Mesenchymal stem cell (in vitro differentiated cells and primary cell): ENCODE data around the gene NDUFS6.

ENCODE experiments used
- DNase-seq: peaks from one replicate; pipeline ENCODE4 v3.0.0-alpha.2; 2013
- H2AFZ ChIP-seq: one replicate; pipeline ENCODE4 v1.6.1; 2013; ENCODE audit warnings: low read depth, mild to moderate bottlenecking, control low read depth, inconsistent platforms, low read length, moderate library complexity
- H2AK5ac ChIP-seq: 2 replicates; pipeline ENCODE4 v1.6.1; 2013; ENCODE audit warnings: low read length, moderate library complexity, mild to moderate bottlenecking, inconsistent platforms; ENCODE audit not compliant: severe bottlenecking
- H2BK120ac ChIP-seq: one replicate; pipeline ENCODE4 v1.6.1; 2013; ENCODE audit warnings: low read depth, mild to moderate bottlenecking, inconsistent platforms, low read length, moderate library complexity
- H2BK12ac ChIP-seq, 2 experiments: one replicate each; pipeline ENCODE4 v1.6.1; 2013; ENCODE audit warnings: inconsistent platforms in 2 of 2, low read length in 2 of 2, mild to moderate bottlenecking in 2 of 2, moderate library complexity in 2 of 2, control low read depth in 1 of 2
- H2BK15ac ChIP-seq: one replicate; pipeline ENCODE4 v1.6.1; 2013; ENCODE audit warnings: mild to moderate bottlenecking, low read depth, inconsistent platforms; ENCODE audit not compliant: poor library complexity, severe bottlenecking
- H2BK5ac ChIP-seq: 2 replicates; pipeline ENCODE4 v1.6.1; 2013; ENCODE audit warnings: low read depth, mild to moderate bottlenecking, low read length, control low read depth, inconsistent platforms; ENCODE audit not compliant: poor library complexity, severe bottlenecking
- H3K14ac ChIP-seq, 2 experiments: one replicate each; pipeline ENCODE4 v1.6.1; 2013; ENCODE audit warnings: inconsistent platforms in 2 of 2, low read length in 2 of 2, control low read depth in 1 of 2, mild to moderate bottlenecking in 1 of 2, moderate library complexity in 1 of 2
- H3K18ac ChIP-seq, 2 experiments: one replicate each; pipeline ENCODE4 v1.6.1; 2013; ENCODE audit warnings: inconsistent platforms in 2 of 2, low read length in 2 of 2, control low read depth in 1 of 2, low read depth in 1 of 2, mild to moderate bottlenecking in 1 of 2
- H3K23ac ChIP-seq, 2 experiments: one replicate each; pipeline ENCODE4 v1.6.1; 2013; ENCODE audit warnings: inconsistent platforms in 2 of 2, low read length in 2 of 2, mild to moderate bottlenecking in 2 of 2, moderate library complexity in 2 of 2, control low read depth in 1 of 2
- H3K27ac ChIP-seq: 2 replicates; pipeline ENCODE4 v1.5.1; 2013; ENCODE audit warnings: mild to moderate bottlenecking, moderate library complexity, low read length, control low read depth, inconsistent platforms; ENCODE audit not compliant: poor library complexity, severe bottlenecking
- H3K27me3 ChIP-seq, 2 experiments: 2 replicates each; pipeline versions ENCODE4 v1.6.1 to v1.7.0; 2013; ENCODE audit warnings: low read length in 2 of 2, mild to moderate bottlenecking in 2 of 2, moderate library complexity in 2 of 2, control low read depth in 1 of 2, inconsistent platforms in 1 of 2; ENCODE audit not compliant: control insufficient read depth in 1 of 2, insufficient read depth in 1 of 2
- H3K36me3 ChIP-seq, 2 experiments: 2 replicates each; pipeline versions ENCODE4 v1.6.1 to v1.7.0; 2013; ENCODE audit warnings: low read length in 2 of 2, control low read depth in 1 of 2, inconsistent platforms in 1 of 2, low read depth in 1 of 2, mild to moderate bottlenecking in 1 of 2; ENCODE audit not compliant: insufficient read depth in 2 of 2, control insufficient read depth in 1 of 2
- H3K4ac ChIP-seq, 2 experiments: one replicate each; pipeline ENCODE4 v1.6.1; 2013; ENCODE audit warnings: inconsistent platforms in 2 of 2, low read length in 2 of 2, mild to moderate bottlenecking in 2 of 2, moderate library complexity in 2 of 2, control low read depth in 1 of 2, low read depth in 1 of 2
- H3K4me1 ChIP-seq: 2 replicates; pipeline ENCODE4 v1.6.1; 2013; ENCODE audit warnings: low read depth, low read length, control low read depth; ENCODE audit not compliant: control insufficient read depth, insufficient read depth
- H3K4me2 ChIP-seq: 2 replicates; pipeline ENCODE4 v1.6.1; 2013; ENCODE audit warnings: low read length, mild to moderate bottlenecking, inconsistent platforms; ENCODE audit not compliant: poor library complexity, severe bottlenecking
- H3K4me3 ChIP-seq, 2 experiments: 2 replicates each; pipeline versions ENCODE4 v1.5.1 to v1.7.0; 2013; ENCODE audit warnings: low read length in 2 of 2, mild to moderate bottlenecking in 2 of 2, control low read depth in 1 of 2, low read depth in 1 of 2; ENCODE audit not compliant: insufficient read depth in 1 of 2
- H3K79me1 ChIP-seq: replicated peaks from 2 replicates; pipeline ENCODE4 v1.6.1; 2013; ENCODE audit warnings: mild to moderate bottlenecking, control low read depth, low read length, inconsistent platforms; ENCODE audit not compliant: poor library complexity, severe bottlenecking
- H3K9ac ChIP-seq: 2 replicates; pipeline ENCODE4 v1.7.0; 2013; ENCODE audit warnings: mild to moderate bottlenecking, low read length, moderate library complexity
- H3K9me3 ChIP-seq: 2 replicates; pipeline ENCODE4 v1.7.0; 2013; ENCODE audit warnings: mild to moderate bottlenecking, low read length; ENCODE audit not compliant: control insufficient read depth
- H4K8ac ChIP-seq: one replicate; pipeline ENCODE4 v1.6.1; 2013; ENCODE audit warnings: inconsistent platforms, mild to moderate bottlenecking, low read length, moderate library complexity
- H4K91ac ChIP-seq: one replicate; pipeline ENCODE4 v1.6.1; 2013; ENCODE audit warnings: mild to moderate bottlenecking, low read length, inconsistent platforms
- WGBS: methylation state at CpG from one replicate; pipeline ENCODE4 v1.1.7; 2013; ENCODE audit warnings: mixed read lengths; 5-methylcytosine and 5-hydroxymethylcytosine counted together

The NDUFS6 gene

DNA sequence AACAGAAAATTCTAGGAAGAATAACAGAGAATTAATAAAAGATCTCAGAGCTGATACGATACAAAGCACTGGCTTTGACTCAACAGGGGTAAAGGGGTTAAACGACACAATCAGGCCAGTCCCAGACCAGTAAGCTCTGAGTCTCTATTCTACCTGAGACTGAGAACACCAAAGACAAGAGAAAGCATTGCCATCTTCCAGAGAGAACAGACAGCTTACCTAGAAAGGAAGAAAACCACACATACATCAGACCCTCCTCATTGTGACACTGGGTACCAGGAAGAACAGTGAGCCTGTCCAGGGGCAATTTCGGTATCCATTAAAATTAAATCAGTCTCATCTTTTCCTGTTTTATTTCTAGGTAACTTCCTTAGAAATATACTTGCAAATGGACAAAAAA is 42.6 kb upstream of the NDUFS6 start:
- no peak for DNase-seq
- peaks cover 27 to 58% of the 10 kb centered on the region in 2 experiments for H3K27me3 ChIP-seq
- no peak overlapping the region for H2BK12ac ChIP-seq
- no peak overlapping the region for H2BK120ac ChIP-seq
- no peak overlapping the region for H4K8ac ChIP-seq
- no peak overlapping the region for H3K4me3 ChIP-seq
- H2AFZ ChIP-seq = no peak overlapping the region
- no peak overlapping the region for H3K14ac ChIP-seq
- H2BK5ac ChIP-seq = no peak overlapping the region
- no peak overlapping the region for H3K4me2 ChIP-seq
- H2BK15ac ChIP-seq = no peak overlapping the region
- no peak overlapping the region for H4K91ac ChIP-seq
- no peaks in the 10 kb centered on the region for H3K79me1 ChIP-seq
- WGBS = 87% methylated on average over 2 of the region's 3 CpGs
- H3K9ac ChIP-seq = no peak overlapping the region
- H3K4ac ChIP-seq = no peak overlapping the region
- peaks cover 7% of the 10 kb centered on the region for H3K9me3 ChIP-seq
- no peak overlapping the region for H3K18ac ChIP-seq
- no peak overlapping the region for H3K23ac ChIP-seq
- no peaks in the 10 kb centered on the region for H3K36me3 ChIP-seq
- peaks cover 2% of the 10 kb centered on the region for H3K4me1 ChIP-seq
- no peak overlapping the region for H3K27ac ChIP-seq
- no peak overlapping the region for H2AK5ac ChIP-seq

DNA sequence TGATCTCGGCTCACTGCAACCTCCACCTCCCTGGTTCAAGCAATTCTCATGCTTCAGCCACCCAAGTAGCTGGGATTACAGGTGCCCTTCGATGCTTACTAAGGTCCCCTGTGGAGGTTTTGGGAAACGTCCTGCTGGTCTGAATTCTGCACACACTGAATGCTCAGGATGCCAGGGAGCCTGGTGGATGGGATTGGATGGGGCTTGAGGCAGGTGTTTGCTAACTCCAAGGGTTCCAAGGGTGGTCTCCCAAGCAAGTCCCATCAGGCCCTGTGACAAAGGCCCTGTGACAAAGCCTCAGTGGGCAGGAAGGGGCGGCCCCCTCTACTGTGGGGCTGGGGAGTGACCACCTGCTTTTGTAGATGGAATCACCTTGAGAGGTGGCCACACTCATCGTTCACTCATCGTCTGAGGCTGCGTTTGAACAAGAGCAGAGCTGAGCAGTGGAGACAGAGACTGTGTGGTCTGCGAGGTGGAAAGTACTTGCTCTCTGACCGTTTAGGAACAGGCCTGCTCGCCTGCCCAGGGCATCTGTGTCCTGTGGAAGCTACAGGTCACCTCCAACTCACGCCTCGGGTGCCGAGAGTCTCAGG is 41.7 kb upstream of the NDUFS6 start:
- Histone ChIP-seq H3K27ac (no peak overlapping the region), H2AFZ (no peak overlapping the region), H3K4me3 (no peak overlapping the region), H2BK120ac (no peak overlapping the region), H2BK5ac (no peak overlapping the region), H3K4ac (no peak overlapping the region), H3K27me3 (peaks cover 33 to 58% of the 10 kb centered on the region in 2 experiments), H4K8ac (no peak overlapping the region), H3K36me3 (no peaks in the 10 kb centered on the region), H3K14ac (no peak overlapping the region), H3K79me1 (no peaks in the 10 kb centered on the region), H4K91ac (no peak overlapping the region), H3K4me1 (peaks cover 2% of the 10 kb centered on the region), H3K9me3 (peaks cover 7% of the 10 kb centered on the region), H3K23ac (no peak overlapping the region), H3K18ac (no peak overlapping the region), H2AK5ac (no peak overlapping the region), H3K4me2 (no peak overlapping the region), H2BK15ac (no peak overlapping the region), H3K9ac (no peak overlapping the region), H2BK12ac (no peak overlapping the region)
- DNase-seq = no peak
- 80% methylated on average over 10 of the region's 13 CpGs for WGBS

DNA sequence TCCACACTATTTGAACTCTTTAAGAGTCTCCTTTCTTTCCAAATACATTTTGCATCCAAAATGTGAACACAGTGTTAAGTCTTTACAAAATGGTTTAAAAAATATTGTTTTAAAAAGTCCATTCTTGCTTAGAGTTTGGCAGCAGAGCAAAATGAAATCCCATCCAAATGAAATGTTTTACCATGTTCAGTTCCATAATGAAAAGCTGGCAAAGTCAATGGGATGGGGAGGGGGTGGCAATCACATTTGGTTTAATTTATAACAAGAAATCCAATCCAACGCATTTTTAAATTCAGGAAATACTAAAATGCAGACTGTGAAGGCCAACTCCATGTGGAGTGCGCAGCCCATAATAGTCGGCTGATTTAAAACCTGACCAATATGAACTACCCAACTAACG is 41.0 kb upstream of the NDUFS6 start:
- H3K36me3 ChIP-seq = no peaks in the 10 kb centered on the region
- no peak for DNase-seq
- H3K79me1 ChIP-seq = no peaks in the 10 kb centered on the region
- H4K8ac ChIP-seq = no peak overlapping the region
- no peak overlapping the region for H2BK5ac ChIP-seq
- no peak overlapping the region for H3K4ac ChIP-seq
- peaks cover 7% of the 10 kb centered on the region for H3K9me3 ChIP-seq
- peaks cover 40 to 58% of the 10 kb centered on the region in 2 experiments for H3K27me3 ChIP-seq
- H3K9ac ChIP-seq = no peak overlapping the region
- no peak overlapping the region for H2BK15ac ChIP-seq
- H3K4me3 ChIP-seq = no peak overlapping the region
- H4K91ac ChIP-seq = no peak overlapping the region
- WGBS = 83% methylated on average over 2 of the region's 4 CpGs
- no peak overlapping the region for H3K4me2 ChIP-seq
- no peak overlapping the region for H2BK12ac ChIP-seq
- no peak overlapping the region for H2AK5ac ChIP-seq
- H3K27ac ChIP-seq = no peak overlapping the region
- peaks cover 2% of the 10 kb centered on the region for H3K4me1 ChIP-seq
- H2BK120ac ChIP-seq = no peak overlapping the region
- H3K23ac ChIP-seq = no peak overlapping the region
- H2AFZ ChIP-seq = no peak overlapping the region
- H3K18ac ChIP-seq = no peak overlapping the region
- no peak overlapping the region for H3K14ac ChIP-seq

DNA sequence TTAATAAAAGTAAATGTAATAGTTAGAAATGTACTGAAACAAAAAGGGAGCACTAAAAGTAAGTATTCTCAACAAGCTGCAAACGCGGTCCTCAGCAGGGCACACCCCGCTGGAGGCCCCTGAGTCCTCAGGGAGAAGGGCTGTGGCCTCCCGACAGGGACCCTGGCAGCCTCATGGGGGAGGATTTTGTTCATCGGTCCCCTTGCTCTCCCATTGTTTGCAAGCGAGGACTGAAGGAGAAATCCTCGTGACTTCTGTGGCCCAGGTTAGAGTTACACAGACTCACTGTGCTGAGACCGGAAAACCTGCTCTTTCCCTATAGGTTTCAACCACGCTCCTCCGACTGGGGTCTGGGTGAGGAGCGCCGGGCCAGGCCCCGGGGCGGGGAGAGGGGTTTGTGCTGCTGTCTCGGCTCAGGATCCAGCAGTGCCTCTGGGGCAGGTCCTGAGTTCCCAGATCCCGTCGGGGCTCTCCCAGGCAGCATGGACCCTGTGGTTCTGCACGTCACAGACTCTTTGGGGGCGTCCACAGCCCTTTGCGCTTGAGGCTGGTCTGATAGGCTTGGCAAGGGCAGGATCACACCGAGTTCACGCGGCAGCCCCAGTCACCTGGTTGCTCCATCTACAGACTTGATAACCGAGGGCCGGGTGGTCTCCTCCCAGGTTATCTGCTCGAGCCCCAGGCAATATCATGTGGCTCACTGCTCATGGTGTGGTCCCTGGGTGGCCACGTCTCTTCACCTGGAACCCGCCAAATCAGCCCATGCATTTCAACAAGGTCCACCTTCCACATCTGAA is 40.4 kb upstream of the NDUFS6 start:
- Histone ChIP-seq H3K27ac (no peak overlapping the region), H3K23ac (no peak overlapping the region), H3K4me3 (no peak overlapping the region), H4K8ac (no peak overlapping the region), H2AFZ (no peak overlapping the region), H4K91ac (no peak overlapping the region), H2BK5ac (no peak overlapping the region), H2BK15ac (no peak overlapping the region), H3K18ac (no peak overlapping the region), H2AK5ac (no peak overlapping the region), H3K27me3 (peaks cover 40 to 58% of the 10 kb centered on the region in 2 experiments), H2BK120ac (no peak overlapping the region), H3K9me3 (peaks cover 7% of the 10 kb centered on the region), H3K4ac (no peak overlapping the region), H2BK12ac (no peak overlapping the region), H3K79me1 (no peaks in the 10 kb centered on the region), H3K4me2 (no peak overlapping the region), H3K36me3 (no peaks in the 10 kb centered on the region), H3K14ac (no peak overlapping the region), H3K4me1 (peaks cover 2% of the 10 kb centered on the region), H3K9ac (no peak overlapping the region)
- no peak for DNase-seq
- 85% methylated on average over 28 of the region's 28 CpGs for WGBS
